Right lobe of liver (tissue), 6 donors: ENCODE results near the gene ITGA2B. TPM values are rescaled to one million over a fixed set of nuclear protein-coding genes. Genes with fewer than 3 reads are reported as not detected.

Experiments
- ATAC-seq, 4 donors: fragments of 200-7000 bp; cut with Tn5 transposase; one replicate each; pipeline ENCODE4 v1.9.1; 2020; ENCODE audit warnings: mild to moderate bottlenecking in 4 of 4, moderate library complexity in 4 of 4
- DNase-seq, 3 donors: peaks; one replicate each; pipeline ENCODE4 v3.0.0-alpha.2; 2020
- H3K27ac ChIP-seq, 3 donors: fragments of 200-600 bp; one replicate each; pipeline ENCODE4 v1.8.0; 2022
- H3K27me3 ChIP-seq, 2 donors: fragments of 200-600 bp; one replicate each; pipeline ENCODE4 v1.8.0; 2022
- H3K36me3 ChIP-seq, 4 donors: fragments of 200-600 bp; sonication (generic) in 1 of 4; one replicate each; pipeline versions ENCODE4 v1.5.1 to v1.8.0; 2017 to 2022; ENCODE audit warnings: control low read depth in 1 of 4
- H3K4me1 ChIP-seq, 4 donors: fragments of 200-600 bp; sonication (generic) in 1 of 4; one replicate each; pipeline versions ENCODE4 v1.5.1 to v1.8.0; 2017 to 2022; ENCODE audit warnings: control low read depth in 1 of 4
- H3K4me3 ChIP-seq, 3 donors: fragments of 200-600 bp; one replicate each; pipeline ENCODE4 v1.8.0; 2022
- H3K9me3 ChIP-seq, 4 donors: fragments of 200-600 bp; sonication (generic) in 1 of 4; one replicate each; pipeline versions ENCODE4 v1.5.1 to v1.8.0; 2017 to 2022; ENCODE audit warnings: control low read depth in 1 of 4
- CTCF ChIP-seq, 4 donors: fragments of 200-600 bp in 3 of 4; fragments of 450-650 bp in 1 of 4; IDR thresholded peaks; one replicate each; pipeline versions ENCODE4 v1.5.1 to v1.8.0; 2016 to 2022; ENCODE audit warnings: antibody characterized with exemption in 4 of 4, mild to moderate bottlenecking in 2 of 4
- POLR2A ChIP-seq: fragments of 450-650 bp; IDR thresholded peaks from one replicate; pipeline ENCODE4 v1.6.1; 2017; ENCODE audit warnings: antibody characterized with exemption, mild to moderate bottlenecking
- WGBS: methylation state at CpG from one replicate; pipeline ENCODE4 v1.1.6; 2018; ENCODE audit warnings: low coverage, low lambda C conversion rate; ENCODE audit not compliant: insufficient coverage; ENCODE audit errors: missing lambda C conversion rate; 5-methylcytosine and 5-hydroxymethylcytosine counted together
- intact Hi-C, 2 donors: fragments of 100-400 bp; cut with DNase I; formaldehyde crosslinking; loops; one replicate each; pipeline versions ENCODE4 v1.11.2 to v1.14.1; 2022
- total RNA-seq, 6 experiments: library from RNA; depleted of rRNA in 2 of 6; stranded (reverse); fragments of >200 nt in 2 of 6; fragmentation: NEBNext Ultra II Directional in 3 of 6; extraction: Animal tissue kit (Norgen Biotek cat#: 25700) in 3 of 6; gene quantifications; one replicate each; pipeline versions ENCODE4 v1.1.0 to v1.2.4, GENCODE V29; 2016 to 2023
- donor health status: DM: no; HTN: yes; CAD: no.
- donor health status: DM: no; HTN: no; CAD: no.
- donor health status: DM: no; HTN: no; CAD: no.
- donor health status: DM: no; HTN: yes; CAD: no.
- donor health status: DM: no; HTN: yes; CAD: no.

The ITGA2B gene
- total RNA-seq, 6 experiments from 2014 or later = 0.37 to 1.5 (median 0.49) TPM; not detected in 1

GRCh38 chr17:44362459-44362948, 26.9 kb downstream of the ITGA2B start:
- no peak for TF ChIP-seq CTCF (IDR thresholded peaks at IDR 0.05)
- no peak for TF ChIP-seq POLR2A
- 44% methylated on average over 3 of the region's 11 CpGs for WGBS
- Histone ChIP-seq H3K36me3 (no peaks in the 10 kb centered on the region), H3K27me3 (no peaks in the 10 kb centered on the region), H3K27ac (no peak overlapping the region), H3K4me3 (peak overlapping the region in 1 of 3 donors; percentile 50), H3K9me3 (no peaks in the 10 kb centered on the region), H3K4me1 (peaks cover 0 to 6% (median 0%) of the 10 kb centered on the region in 4 donors)
- no peak for DNase-seq
- intact Hi-C loops = no loop called here
- no peak for ATAC-seq

- DNase-seq = no peak
- no peak for ATAC-seq
- 59% methylated on average over 9 of the region's 11 CpGs for WGBS
Observed at GRCh38 chr17:44361292-44362260, 27.9 kb downstream of the ITGA2B start.

GRCh38 chr17:44360826-44361225, 28.6 kb downstream of the ITGA2B start:
- WGBS = 25% methylated on average over 2 of the region's 5 CpGs
- intact Hi-C loops = no loop called here
- no peak for DNase-seq
- Histone ChIP-seq H3K9me3 (no peaks in the 10 kb centered on the region), H3K4me1 (peaks cover 0 to 6% (median 0%) of the 10 kb centered on the region in 4 donors), H3K27ac (no peak overlapping the region), H3K36me3 (no peaks in the 10 kb centered on the region), H3K4me3 (no peak overlapping the region), H3K27me3 (no peaks in the 10 kb centered on the region)
- no peak for ATAC-seq
- no peak for TF ChIP-seq POLR2A
- TF ChIP-seq CTCF (IDR thresholded peaks at IDR 0.05) = no peak

More at GRCh38 chr17:44361292-44362260, 27.9 kb downstream of the ITGA2B start:
- no peak overlapping the region for H3K4me3 ChIP-seq
- no peak overlapping the region for H3K27ac ChIP-seq
- H3K4me1 ChIP-seq = peaks cover 0 to 6% (median 0%) of the 10 kb centered on the region in 4 donors
- H3K36me3 ChIP-seq = no peaks in the 10 kb centered on the region
- TF ChIP-seq CTCF (IDR thresholded peaks at IDR 0.05) = no peak
- no peak for TF ChIP-seq POLR2A
- no peaks in the 10 kb centered on the region for H3K27me3 ChIP-seq
- no peaks in the 10 kb centered on the region for H3K9me3 ChIP-seq
- intact Hi-C loops = no loop called here

GRCh38 chr17:44360144-44360533, 29.3 kb downstream of the ITGA2B start:
- ATAC-seq (no peak), DNase-seq (no peak)
- intact Hi-C loops = no loop called here
- TF ChIP-seq CTCF (IDR thresholded peaks at IDR 0.05) = no peak
- no peak for TF ChIP-seq POLR2A
- Histone ChIP-seq H3K36me3 (no peaks in the 10 kb centered on the region), H3K27me3 (no peaks in the 10 kb centered on the region), H3K27ac (no peak overlapping the region), H3K4me3 (no peak overlapping the region), H3K4me1 (peaks cover 0 to 6% (median 0%) of the 10 kb centered on the region in 4 donors), H3K9me3 (no peaks in the 10 kb centered on the region)
- 50% methylated on average over 3 of the region's 6 CpGs for WGBS
